Kasumi-1 (cell line): Measurements from ENCODE around the gene MFAP4.
A peak's percentile ranks its signal among the peaks of the same experiment; 100 is the strongest.

Source experiments
- DNase-seq, 2 experiments: peaks; one replicate each; lab custom pipeline; 2025; lab: John Stamatoyannopoulos, UW

The MFAP4 gene

GRCh38 chr17:19385521-19385983 is 1.4 kb downstream of the MFAP4 start:
- DNase-seq: no peak

DNA sequence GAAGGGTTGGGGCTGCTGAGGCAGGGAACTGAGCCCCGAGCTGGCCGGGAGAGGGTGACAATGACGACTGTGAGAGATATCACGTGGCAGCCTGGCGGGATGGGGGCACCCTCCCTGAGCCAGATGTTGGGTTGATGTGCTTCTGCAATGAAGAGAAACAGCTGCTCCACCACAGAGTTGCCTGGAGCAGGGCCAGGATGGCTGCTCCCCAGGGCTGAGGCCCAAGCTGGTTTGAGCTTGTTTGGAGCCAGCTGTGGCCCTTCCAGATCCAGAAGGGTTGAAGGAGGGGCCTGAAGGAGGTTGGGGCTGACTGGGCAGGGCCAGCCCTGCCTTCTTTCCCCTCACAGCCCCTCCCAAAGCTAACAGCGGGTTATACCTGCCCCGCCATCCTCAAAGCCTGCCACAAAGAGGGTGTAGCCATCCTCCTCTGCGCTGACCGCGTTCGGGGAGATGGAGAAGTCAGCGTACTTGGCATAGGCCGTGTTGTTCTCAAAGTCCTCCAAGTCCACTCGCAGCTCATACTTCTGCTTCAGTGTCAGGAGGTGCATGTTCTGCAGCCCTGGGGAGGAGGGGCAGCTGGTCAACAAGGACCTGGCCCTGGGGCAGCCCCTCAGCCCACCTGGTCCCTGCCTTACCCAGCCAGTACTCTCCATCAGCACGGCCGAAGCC is 2.1 kb downstream of the MFAP4 start:
- DNase-seq: peak; percentile 61 to 64

DNA sequence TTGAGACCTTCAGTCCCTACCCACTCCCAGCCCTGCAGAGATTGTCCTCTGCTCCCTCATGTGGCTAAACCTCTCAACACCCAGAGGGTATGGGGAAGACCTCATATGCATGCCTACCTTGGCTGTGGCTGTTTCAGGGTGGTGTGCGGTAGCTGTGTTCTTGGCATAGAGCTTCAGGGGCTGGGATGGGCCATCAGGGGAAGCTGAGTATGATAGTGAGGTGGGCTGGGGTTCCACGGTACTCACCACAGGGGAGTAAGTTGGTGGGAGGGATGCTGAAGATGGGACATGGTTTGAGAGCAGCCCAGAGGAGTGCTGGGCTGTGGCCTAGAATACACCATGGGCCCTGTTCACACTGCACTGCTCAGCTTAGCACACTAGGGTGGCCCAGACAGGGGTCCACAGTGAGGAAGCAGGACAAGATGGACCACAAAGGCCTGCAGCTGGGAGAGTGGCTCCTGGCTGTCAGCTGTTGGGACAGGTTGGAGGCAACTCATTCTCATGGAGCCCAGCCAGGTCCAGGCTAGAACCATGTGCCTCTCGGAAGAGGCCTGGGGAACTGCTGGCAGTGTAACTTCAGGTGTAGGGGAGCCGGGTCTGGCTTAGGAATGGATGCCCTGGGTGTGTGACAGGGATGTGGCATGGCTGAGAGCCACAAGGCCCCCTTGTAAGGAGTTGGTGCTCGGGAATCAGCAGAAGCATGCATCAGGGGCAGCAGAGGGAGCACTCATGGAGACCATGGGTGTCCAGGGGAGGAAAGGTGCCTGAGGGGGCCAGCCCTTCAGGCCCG is 3.1 kb downstream of the MFAP4 start:
- DNase-seq: no peak

DNA sequence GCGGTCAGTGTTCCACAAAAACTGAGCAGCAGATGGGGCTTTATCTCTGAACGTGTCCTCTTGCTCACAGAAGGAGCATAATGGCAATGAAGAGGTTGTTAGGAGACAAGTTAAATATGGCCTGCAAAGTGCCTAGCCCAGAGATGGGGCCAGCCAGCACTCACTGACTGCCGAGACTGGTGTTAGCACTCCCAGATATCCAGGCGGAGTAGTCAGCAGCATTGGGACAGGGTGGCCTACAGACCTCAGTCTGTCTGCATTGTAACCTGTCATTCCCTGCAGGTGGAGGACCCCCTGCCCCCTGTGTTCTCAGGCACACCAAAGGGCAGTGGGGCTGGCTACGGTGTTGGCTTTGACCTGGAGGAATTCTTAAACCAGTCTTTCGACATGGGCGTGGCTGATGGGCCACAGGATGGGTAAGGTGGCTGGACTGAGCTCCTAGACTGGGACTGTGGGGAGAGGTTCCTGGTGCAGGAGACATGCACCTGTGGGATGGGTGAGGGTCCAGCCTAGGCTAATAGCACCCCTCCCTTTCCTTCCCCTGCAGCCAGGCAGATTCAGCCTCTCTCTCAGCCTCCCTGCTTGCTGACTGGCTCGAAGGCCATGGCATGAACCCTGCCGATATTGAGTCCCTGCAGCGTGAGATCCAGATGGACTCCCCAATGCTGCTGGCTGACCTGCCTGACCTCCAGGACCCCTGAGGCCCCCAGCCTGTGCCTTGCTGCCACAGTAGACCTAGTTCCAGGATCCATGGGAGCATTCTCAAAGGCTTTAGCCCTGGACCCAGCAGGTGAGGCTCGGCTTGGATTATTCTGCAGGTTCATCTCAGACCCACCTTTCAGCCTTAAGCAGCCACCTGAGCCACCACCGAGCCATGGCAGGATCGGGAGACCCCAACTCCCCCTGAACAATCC is 4.2 kb downstream of the MFAP4 start:
- no peak for DNase-seq

GRCh38 chr17:19381741-19382444 is 5.1 kb downstream of the MFAP4 start:
- no peak for DNase-seq

- DNase-seq: no peak
Observed at GRCh38 chr17:19381361-19381740, 5.6 kb downstream of the MFAP4 start.

DNA sequence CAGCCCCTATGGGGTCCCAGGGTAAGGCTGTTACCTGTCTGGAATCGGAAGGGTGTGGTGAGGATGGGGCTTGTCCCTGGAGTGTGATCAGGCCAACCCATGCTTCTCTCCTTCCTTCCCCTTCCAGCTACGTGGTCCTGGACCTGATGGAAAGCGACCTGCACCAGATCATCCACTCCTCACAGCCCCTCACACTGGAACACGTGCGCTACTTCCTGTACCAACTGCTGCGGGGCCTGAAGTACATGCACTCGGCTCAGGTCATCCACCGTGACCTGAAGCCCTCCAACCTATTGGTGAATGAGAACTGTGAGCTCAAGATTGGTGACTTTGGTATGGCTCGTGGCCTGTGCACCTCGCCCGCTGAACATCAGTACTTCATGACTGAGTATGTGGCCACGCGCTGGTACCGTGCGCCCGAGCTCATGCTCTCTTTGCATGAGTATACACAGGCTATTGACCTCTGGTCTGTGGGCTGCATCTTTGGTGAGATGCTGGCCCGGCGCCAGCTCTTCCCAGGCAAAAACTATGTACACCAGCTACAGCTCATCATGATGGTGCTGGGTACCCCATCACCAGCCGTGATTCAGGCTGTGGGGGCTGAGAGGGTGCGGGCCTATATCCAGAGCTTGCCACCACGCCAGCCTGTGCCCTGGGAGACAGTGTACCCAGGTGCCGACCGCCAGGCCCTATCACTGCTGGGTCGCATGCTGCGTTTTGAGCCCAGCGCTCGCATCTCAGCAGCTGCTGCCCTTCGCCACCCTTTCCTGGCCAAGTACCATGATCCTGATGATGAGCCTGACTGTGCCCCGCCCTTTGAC is 6.3 kb downstream of the MFAP4 start:
- no peak for DNase-seq

- no peak for DNase-seq
Observed at GRCh38 chr17:19379361-19380065, 7.5 kb downstream of the MFAP4 start.

DNA sequence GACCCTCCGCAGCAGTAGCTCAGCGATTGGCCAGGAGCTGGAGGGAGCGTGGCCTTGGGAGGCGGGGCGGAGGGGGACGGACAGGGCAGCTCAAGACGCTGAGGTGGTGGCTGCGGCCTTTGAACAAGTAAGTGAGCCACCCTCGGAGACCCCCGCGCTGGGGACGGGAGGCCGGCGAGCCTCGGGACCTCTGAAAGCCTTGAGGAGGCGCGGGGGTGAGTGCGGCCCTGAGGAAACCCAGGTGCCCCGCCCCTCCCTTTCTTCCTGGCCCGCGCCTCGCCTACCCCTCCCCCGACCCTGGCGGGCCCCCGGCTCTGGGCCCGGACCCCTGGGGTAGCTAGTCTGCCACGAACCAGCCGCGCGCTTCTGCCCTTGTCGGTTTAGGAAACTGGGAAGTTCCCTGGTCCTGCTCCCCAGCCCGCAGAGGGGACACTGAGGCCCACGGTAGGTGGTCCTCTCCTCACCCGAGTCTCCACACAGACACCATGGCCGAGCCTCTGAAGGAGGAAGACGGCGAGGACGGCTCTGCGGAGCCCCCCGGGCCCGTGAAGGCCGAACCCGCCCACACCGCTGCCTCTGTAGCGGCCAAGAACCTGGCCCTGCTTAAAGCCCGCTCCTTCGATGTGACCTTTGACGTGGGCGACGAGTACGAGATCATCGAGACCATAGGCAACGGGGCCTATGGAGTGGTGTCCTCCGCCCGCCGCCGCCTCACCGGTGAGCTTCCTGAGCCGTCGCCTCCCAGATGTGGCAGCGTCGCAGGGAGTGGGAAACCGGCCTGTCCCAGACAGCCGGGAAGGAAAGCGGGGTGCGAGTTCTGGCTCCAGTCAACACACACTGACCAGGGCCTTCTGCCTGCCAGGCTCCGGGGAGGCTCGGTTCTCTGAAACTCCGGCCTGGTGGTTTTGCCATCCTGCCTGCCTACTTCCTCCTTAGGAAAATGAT is 8.3 kb downstream of the MFAP4 start, which contains the start of gene MAPK7:
Gene MAPK7, plus strand, starts transcription at position 83 of the 945 bp plus-strand sequence. Its CDS starts 403 bp downstream, at position 486.
- no peak for DNase-seq

DNA sequence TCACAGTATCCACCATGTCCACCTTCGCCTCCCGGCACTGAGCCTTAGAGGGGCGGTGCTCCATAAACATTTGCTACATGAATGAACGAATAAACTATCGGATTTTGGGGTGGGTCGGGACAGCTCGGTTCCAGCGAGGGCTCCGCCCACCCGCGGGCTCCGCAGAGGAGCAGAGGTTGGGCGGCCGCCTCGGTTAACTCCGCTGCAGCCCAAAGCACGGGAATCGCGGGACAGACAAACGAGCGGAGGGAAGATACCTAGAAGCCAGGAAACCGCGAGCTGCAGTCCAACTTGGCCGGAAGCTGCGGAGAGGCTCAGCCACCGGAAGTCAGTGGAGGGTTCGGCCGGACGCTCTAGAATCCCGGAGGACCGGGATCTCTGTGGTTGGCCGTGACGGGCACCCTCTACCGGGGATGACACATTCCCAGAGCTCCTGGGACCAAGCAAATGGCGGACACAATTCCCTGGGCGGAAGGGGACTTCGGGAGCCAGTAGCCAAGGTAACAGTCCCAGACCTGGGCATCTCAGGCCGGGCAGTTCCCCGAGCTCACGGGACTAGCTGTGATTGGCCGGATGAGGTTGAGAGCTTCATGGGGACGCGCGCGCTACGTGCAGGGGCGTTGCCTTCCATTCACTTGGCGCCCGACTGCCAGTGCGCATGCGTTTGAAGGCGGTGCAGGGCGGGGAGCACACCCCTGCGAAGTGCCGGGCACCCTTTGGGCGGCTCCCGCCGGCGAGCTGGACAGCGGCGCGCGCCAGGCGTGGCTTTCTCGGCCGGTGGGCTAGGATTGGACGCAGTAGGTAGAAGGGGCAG is 9.2 kb downstream of the MFAP4 start:
- peak; percentile 77 to 86 for DNase-seq

GRCh38 chr17:19376811-19377210 is 10.2 kb downstream of the MFAP4 start:
- DNase-seq: no peak

DNA sequence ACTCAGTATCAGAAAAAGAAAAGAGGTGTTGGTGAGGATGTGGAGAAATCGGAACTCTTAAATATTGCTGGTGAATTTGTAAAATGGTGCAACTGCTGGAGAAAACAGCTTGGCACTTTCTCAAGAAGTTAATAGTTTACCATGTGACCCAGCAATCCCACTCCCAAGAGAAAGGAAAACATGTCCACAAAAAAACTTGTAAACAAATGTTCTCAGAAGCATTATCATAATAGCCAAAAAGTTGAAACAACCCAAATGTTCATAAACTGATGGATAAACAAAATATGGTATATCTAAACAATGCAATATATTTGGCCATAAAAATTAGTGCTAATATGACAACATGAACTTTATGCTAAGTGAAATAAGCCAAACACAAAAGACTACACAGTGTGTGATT is 11.3 kb downstream of the MFAP4 start:
- no peak for DNase-seq

DNA sequence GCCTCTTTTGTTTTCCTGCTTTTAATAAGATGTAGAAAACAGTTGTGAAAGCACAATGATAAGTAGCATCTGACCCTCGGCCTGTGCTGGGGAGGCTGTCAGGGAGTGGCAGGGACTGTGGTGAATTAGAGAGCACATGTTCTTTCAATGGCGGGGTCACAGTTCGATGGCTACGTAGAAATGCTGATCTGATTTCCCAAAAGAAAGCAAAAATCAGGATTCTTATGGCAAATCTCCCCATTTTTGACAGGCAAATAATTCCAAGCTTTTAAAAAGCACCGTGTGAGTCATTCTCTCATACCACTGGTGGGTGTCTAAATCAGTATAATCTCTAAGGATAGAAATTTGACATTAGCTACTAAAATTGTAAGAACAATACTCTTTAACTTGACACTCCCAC is 12.9 kb downstream of the MFAP4 start:
- DNase-seq: no peak

DNA sequence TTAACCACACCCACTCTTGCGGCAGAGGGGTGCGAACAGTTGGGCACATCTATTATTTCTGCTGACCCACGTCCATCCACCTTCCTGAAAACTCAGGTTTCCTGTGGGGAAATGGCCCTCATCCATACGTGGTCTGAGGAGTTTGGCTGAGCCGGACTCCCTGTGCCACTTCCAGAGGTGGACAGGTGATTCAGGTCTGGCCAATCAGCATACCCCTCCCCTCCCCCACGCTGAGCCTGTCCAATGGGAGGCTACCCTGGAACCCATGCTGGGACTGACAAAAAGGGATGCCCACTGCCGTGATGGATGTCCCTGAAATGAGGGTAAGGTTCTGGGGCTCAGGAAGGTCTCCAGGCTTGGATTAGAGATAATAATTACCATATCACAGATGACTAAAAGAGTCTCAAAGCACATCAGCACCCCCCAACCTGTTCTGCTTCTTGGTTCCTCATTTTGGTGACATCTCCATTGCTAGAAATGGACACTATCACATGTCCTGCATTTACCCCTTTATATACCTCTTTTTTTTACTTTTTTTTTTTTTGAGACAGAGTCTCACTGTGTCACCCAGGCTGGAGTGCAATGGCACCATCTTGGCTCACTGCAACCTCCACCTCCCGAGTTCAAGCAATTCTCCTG is 14.0 kb downstream of the MFAP4 start:
- DNase-seq: peak in 1 of 2 experiments; percentile 1

DNA sequence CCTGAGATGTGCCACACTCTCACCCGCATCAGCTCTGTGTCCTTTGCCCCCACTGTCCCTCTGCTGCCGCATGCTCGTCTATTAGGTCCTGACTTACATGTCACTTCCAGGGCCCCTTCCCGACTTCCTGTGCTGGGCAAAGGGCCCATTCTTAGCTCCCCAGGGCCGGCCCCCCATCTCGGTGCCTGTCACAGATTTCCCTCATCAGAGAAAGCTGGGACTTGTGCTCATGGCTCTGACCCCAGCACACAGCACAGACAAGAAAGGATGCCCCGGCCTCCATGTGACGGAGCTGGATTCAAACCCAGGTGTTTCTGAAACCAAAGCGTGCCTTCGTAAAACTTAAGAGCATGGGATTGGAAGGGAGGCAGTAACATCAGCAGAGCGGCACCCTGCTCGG is 14.6 kb downstream of the MFAP4 start:
- DNase-seq: no peak

DNA sequence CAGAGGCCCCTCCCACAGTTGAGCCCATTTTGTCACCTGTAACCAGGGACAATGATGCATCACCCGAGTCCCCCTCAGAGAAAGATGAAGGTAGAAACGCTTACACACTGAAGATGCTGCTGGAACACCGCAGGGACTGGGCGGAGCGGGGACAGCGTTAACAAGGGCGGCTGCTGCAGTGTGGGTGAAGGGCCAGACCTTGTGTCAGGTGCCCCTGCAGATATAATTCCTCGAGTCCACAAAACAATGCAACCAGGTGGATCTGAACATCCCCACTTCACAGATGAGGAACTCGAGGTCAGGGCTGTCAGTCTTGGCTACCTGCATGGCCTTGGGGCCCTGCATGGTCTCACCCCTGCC is 15.0 kb downstream of the MFAP4 start:
- no peak for DNase-seq

DNA sequence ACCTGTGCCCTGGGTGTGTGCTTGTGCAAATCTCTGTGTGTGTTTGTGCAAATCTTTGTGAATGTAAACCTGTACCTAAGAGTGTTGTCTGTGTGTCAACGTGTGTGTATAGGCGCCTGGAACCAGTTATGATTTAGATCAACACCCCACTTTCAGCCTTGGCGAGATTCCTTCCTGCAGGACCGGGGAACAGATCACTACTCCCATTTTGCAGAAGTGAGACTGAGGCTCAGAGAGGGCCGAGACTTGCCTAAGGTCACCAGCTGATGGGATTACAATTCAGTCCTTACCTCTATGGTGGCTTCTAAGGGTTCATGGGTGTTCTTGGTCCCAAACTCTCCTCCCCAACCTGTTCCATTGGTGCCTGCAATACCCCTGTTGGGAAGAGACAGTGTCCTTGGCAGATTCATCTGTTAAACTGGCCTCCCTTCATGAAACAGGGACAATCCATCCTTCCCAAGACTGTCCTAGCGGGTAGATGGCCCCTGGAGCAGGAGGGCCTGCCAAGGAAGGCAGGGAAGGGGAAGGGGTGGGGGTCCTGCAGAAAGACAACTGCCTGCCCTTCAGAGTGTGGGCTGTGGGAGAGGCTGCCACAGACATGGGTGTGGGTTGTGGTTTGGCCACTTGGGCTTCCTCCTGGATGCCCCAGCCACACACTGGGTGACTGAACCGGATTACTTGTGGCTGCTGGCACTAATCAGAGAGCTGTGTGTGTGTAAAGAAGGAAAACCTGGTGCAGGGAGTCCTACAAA is 15.6 kb downstream of the MFAP4 start:
- no peak for DNase-seq
